GM04503 (cell line): ENCODE data around the gene MTERF4.

ENCODE experiments used
- DNase-seq: peaks from one replicate; pipeline ENCODE4 v3.0.0-alpha.2; 2012; ENCODE audit warnings: low read depth

MTERF4 gene

DNA sequence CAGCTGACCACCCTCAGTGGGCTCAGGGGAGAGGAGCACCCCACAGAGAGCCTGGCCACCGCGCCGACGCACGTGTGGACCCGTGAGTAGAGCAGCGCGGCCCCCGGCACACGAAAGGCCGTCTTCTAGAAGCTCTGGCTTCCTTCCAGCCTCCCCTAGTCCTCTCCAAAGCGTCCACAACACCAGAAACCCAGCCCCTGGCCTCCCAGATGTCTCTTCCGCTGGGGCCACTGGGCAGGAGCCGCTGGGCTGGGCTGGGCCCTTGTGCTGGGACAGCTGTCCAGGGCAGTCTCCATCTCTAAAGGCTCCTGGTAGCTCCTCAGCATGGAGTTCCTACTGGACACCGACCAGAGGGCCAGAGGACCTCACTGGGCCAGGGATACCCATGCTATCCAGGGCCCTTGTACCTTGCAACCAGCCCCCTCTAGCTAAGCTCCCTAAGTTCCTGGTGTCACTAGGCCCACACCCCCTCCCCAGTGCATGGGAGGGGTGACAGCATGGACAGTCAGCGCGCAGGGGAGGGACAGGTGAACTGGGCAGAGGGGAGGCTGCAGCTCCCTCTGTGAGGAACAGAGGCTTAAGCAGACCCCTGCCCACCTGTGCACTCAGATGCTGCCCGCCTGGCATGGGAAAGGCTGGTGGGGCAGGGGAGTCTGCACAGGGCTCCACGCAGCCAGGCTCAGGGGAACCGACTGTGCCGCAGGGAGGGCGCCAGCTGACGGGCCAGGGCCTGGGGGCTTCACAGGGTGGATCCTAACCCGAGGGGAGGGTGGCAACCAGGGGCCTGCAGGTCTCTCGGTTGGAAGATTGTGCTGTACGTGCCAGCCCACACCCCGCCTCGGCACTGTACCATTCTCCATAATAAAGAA lies 32.9 kb downstream of the MTERF4 start:
- no peak for DNase-seq

DNA sequence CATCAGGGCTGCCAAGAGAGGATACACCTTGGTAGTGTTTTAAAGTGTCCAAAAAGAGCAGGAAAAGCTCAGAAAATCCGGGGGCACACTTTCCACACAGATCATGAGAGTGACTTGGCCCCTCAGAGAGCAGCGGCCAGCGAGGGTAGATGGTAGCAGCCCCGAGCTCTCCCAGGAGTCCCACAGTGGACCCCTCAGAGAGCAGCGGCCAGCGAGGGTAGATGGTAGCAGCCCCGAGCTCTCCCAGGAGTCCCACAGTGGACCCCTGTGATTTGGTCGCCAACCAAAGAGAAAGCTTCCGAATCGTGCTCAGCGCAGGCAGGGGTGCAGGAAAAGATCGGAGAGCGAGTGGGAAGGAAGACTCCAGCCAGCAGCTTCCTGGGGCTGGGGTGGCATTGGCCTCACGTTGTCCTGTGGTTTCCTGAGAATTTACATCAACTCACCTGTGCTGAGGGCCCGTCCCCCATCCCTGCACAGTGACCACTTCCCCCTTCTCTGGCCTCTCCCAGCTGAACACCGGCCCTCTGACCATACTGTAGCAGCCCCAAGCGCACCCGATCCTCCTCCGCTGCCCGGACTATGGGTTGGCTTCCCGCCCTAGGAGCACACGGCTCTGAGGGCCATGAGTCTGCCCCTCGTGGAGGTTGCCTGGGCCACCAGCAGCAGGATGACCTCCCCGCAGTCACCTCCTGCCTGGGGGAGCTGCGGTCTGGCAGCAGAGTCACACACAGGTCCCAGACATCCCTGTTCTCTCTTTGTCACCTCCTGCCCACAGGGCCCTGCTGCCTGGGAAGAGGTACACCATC lies 33.7 kb downstream of the MTERF4 start:
- DNase-seq, result no peak

DNA sequence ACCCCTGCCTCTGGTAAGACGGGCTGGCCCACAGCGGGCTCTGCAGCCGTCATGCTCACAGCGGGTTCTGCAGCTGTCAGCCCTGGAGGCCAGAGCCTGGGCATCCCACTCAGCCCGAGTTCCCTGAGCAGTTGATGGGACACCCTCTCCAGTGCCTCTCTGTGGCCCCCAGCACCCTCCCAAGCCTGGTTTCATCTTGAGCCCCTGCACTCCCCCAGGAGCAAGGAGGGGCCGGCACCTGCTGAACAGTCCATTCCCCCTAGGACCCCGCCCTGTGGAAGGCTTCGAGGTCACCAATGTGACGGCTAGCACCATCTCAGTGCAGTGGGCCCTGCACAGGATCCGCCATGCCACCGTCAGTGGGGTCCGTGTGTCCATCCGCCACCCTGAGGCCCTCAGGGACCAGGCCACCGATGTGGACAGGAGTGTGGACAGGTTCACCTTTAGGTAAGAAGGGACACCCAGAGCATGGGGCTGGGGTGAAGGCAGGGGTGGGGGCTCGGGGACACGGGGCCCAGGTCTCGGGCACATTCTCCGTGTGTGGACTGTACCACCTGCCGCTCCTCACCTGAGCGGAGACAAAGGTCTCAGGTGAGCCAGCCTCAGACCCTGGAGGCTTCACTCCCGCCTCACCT lies 34.5 kb downstream of the MTERF4 start:
- no peak for DNase-seq

DNA sequence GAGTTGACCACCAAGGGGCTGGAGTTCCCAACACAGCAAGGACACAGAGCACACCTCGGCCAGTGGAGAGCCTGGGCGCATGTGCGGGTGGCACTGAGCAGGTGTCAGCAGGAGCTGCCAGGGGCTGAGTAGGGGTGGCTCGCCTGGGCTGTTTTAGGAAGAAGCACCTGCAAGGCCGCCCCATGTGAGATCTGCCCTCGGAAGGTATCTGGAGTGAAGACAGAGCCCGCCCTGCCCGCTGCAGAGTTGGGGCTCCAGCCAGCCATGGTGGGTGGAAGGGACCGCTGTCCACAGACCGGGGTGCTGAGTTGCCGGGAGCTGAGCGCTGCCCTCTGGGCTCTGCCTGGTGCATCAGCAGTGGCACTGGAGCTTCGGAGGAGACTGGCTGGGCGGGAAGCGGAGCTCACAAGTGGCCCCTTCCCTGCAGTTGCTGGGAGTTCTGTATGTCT lies 35.2 kb downstream of the MTERF4 start:
- no peak for DNase-seq

DNA sequence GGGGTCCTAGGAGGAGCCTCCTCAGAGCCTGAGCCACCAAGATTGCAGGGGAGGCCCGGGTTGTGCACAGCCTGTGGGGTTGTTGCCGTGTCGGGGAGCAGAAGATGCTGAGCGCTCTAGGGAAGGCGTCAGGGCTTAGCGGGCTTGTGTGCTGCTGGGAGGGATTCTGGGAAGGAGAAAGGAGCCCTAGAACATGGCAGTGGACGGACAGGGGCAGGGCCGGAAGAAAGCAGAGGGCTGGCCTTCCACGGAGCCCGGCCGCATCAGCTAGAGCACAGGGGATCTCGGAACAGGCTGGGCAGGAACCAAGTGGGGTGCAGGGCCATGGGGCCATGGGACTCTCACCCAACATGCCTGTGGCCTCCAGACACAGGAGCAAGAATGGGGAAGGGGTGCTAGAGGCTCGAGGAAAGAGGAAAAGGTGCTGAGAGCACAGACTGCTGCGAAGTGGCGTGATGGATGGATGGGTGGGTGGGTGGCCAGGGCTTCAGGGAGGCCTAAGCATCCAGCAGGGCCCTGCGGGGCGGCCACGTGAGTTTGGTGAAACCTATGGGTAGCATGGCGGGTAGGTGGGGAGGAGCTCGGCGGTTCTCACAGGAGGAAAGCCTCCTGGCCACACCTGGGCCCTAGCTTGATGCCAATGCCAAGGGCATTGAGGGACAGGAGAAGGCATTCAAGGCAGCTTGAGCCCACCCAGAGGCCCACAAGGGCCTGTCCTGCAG lies 35.8 kb downstream of the MTERF4 start:
- DNase-seq, result no peak

DNA sequence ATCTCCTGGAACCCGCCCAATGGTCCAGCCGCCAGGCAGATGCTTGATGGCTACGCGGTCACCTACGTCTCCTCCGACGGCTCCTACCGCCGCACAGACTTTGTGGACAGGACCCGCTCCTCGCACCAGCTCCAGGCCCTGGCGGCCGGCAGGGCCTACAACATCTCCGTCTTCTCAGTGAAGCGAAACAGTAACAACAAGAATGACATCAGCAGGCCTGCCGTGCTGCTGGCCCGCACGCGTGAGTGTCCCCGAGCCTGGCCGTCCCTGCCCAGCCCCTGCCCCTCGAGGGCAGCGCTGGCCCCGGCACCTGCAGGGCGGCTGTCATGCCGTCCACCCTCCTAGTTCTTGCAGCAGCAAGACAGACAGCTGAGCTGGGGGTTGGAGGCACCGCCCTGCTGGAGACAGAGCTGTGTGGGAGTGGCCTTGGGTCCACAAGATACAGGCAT lies 36.7 kb downstream of the MTERF4 start:
- no peak for DNase-seq

DNA sequence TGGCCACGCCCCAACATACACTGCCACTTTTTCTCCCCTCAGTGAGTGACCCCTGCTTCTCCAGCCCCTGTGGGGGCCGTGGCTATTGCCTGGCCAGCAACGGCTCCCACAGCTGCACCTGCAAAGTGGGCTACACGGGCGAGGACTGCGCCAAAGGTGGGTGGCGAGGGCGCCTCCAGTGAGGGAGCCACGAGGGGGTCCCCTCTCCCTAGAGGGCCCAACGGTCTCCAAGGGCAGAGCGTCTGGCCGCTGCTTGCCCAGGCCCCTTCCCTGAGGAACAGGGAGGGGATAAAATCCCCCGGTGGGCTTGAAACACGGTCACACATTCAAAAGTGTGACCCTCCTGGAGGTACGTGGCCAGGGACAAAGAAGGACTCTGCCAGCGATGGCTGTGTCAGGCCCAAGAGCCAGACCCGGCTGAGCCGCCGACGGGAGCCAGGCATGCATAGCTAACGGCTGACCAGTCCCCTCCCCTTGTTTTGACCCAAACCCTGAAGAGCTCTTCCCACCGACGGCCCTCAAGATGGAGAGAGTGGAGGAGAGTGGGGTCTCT lies 37.2 kb downstream of the MTERF4 start:
- no peak for DNase-seq

DNA sequence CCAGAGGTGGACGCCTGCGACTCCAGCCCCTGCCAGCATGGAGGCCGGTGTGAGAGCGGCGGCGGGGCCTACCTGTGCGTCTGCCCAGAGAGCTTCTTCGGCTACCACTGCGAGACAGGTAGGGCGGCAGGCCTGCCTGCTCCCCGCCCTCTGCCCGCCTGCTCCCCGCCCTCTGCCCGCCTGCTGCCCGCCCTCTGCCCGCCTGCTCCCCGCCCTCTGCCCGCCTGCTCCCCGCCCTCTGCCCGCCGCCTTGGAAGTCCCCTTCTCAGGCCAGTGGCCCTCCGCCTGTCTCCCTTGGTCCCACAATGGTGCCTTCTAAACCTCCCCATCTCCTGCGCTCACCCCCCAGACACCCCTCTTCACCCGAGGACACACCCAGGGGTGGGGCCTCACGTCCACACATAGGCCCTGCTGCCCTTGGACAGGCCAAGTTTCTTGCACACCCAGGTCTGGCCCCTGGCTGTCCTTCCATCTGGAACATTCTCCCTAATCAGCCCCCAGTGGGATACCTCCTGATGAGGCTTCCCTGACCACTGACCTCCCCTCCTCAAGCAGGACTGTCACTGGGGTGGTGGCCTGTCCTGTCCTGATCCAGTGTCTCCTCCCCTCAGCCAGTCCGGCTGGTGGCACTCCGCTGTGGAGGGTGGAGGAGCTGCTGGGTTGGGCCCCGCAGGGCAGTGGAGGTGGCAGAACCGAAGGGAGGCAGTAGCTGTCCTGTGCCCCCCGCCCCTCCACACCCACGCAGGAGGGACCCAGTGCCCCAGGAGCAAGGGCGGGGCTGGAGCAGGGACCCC lies 37.9 kb downstream of the MTERF4 start:
- no peak for DNase-seq

DNA sequence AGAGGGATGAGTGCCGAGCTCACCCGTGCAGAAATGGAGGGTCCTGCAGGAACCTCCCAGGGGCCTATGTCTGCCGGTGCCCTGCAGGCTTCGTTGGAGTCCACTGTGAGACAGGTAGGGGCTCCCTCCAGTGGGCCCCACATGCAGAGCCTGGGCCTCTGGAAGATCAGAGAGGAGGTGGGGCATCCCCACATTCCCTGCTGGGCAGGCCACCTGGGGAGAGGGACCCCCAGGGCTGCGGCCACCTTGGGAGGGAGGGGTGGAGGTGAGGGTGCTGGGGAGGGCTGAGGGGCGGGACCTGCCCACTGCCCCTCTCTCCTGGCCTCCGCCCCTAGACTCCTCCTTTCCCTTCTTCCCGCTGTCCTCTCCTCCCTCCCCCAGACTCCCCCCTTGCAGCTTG lies 38.5 kb downstream of the MTERF4 start:
- DNase-seq, result no peak

DNA sequence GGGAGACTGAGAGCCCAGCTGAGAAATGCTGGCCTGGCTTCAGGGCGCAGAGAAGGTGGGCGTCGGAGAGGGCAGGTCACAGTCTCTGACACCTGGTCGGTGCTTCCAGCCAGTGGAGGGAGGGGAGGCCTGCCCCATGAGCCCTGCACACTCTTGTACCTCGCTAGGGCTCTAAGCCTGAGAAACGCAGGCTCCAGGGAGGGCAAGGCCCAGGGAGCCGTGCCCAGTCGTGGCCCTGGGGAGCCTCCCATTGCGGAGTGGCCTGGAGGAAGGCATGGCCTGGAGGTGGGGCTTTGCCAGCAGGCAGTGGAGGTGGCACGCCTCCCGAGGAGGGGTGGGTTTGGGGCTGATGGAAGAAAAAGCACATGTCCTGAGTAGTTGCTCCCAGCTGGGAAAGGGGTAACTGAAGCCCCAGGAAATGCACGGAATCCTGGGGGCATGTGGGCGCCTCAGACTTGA lies 39.0 kb downstream of the MTERF4 start:
- no peak for DNase-seq

DNA sequence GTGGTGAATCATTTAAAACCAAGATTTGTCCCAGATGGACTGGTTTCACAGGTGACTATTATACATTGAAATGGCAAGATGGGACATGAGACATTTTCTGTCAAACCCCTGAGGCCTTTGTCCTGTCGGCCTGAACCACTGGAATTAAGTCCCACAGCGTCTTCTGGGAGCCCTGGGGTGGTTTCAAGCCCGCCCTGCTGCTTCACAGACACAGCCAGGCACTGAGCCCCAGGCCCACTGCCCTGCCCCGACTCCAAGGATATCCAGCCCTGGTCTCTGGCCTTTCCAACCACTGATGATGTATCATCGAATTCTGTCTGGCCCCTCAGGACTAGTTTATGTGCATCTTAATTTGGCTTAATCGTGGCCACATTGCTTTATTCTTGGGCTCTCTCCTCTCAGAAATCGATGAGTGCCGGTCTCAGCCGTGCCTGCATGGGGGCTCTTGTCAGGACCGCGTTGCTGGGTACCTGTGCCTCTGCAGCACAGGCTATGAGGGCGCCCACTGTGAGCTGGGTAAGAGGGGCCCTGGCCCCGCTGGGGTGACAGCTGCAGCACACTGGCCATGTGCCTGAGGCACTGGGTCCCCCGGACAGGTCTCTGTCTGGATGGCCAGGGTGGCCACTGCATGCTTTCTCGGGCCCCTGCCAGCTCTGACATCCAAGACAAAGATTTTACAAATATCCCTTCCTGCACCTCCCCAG lies 39.5 kb downstream of the MTERF4 start:
- no peak for DNase-seq

DNA sequence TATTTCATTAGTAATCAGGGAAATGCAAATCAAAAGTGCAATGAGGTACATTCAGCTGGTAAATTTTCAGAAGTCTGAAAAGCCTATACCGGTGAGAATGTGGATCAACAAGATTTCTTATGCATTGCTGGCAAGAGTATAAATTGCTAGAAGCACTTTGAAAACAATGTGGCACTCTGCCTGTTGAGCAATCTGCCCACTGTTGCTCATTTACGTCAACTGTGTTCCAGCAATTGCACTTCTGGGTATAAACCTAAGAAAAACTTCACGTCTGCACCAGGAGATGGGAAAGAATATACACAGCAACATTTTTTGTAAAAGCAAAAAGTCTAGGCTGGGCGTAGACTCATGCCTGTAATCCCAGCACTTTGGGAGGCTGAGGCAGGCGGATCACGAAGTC lies 40.8 kb downstream of the MTERF4 start:
- no peak for DNase-seq

DNA sequence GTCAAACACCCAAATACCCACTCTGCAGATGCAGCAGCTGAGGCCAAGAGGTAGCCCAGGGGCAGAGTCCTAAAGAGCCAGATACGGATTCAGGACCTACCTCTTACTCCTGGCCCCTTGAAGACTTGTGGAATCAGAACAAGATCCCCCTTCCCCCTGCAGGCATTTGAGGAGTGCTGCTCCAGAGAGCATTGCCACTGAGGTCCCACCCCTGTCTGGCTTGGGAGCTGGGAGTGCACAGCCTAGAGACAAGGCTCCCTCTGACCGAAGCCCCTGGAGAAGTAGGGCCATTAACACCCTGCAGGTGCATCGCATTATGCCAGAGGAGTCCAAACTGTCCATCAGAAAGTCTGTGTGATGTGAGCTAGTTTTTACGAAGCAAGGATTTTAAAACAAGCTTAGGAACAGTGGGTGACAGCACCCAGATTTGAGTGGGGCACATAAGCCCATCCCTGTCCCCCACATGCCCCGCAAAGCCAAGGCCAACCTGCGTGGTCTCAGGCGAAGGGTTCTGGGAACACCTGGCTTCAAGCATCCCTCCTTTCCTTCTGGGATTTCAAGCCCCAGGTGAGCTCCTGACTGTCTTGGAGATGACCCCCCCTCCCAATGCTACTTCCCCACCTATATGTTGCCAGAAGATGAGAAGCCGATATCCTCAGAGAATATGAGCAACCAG lies 48.4 kb downstream of the MTERF4 start:
- no peak for DNase-seq

DNA sequence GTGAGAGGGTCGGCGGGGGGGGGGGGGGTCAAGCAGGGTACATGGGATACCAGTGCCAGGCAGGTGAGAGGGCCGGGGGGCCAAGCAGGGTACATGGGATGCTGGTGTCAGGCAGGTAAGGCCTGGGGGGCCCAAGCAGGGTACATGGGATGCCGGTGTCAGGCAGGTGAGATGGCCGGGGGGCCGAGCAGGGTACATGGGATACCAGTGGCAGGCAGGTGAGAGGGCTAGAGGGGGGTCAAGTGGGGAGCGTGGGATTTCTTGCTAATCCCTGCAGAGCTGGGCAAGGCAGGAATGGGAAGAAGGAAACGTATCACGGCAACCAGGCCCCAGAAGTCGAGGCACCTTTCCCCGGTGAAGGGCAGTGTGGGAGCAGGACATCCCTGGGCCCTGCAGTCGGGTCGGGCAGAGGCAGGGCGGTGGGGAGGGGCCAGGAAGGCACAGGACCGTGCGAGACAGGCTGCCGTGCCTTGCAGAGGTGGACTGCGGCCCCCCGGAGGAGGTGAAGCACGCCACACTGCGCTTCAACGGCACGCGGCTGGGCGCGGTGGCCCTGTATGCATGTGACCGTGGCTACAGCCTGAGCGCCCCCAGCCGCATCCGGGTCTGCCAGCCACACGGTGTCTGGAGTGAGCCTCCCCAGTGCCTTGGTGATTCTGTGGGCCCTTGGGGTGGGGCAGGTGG lies 49.3 kb downstream of the MTERF4 start:
- no peak for DNase-seq

DNA sequence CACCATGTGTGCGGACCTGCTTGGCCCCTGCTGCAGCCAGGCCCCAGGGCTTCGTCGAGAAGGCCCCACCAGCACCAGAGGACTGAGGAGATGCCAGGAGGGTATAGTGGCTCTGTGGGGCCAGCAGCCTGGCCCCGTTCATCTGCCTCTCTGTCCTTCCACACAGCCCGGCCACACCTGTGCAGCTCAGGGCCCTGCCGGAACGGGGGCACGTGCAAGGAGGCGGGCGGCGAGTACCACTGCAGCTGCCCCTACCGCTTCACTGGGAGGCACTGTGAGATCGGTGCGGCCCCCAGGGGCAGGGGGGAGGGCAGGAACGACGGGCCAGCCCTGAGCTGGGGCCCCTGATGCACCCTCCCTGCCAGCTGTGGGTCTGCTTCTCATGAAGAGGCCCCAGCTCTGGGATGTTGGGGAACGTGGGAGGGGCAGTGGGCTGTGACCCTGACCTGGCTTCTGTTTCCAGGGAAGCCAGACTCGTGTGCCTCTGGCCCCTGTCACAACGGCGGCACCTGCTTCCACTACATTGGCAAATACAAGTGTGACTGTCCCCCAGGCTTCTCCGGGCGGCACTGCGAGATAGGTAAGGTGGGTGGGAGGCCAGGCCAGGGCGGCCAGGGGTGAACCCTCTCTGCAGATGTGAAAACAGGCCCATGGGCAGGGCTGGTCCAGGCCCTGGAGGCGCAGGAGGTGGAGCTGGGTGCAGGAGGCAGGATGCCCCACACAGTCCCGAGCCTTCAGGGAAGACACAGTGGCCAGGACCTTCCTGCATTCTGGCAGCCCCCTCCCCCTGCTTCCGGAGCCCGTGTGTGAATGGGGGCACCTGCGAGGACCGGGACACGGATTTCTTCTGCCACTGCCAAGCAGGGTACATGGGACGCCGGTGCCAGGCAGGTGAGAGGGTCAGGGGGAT lies 50.3 kb downstream of the MTERF4 start:
- DNase-seq, result no peak

DNA sequence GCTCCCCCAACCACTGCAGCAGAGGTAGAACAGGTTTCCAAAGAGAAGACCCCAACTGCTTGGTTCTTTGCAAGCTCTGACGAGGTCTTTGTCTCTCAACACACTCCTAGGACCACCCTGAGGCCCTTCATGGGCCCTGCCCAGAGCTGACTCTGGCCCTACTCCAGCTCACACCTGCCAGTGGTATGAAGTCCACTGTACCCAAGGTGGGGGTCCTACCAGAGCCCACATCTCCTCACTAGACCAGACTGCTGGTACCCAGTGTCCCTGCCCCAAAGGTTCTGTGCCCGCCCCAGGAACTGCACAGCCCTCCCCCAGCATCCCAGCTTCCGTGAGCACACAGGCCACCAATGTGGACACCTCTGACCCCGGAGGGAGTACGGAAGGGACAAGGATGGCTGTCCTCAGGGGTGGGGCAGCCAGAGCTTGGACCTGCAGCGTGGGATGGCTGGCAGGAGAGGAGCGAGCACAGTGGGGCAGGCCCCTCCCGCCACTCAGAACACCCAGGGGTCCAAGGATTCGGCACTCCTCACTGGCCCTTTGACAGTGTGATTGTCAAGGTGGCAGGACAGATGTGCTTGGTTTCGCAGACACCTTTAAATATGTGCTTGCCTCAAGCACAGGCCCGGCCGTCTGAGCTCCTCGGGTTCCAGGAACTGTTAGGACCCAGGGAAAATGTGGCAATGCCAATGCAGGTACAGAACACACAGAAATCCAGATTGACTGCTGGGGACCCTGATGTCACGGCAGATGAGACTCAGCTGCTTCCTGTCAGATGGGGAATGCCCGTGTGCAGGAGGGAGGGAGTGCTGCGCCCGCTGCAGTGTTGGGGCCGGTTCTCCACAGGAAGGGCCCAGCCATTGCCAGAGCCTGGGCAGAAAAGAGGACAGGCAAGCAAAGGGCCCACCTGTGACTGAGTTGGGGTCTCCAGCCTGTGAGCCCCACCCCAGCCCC lies 51.2 kb downstream of the MTERF4 start:
- no peak for DNase-seq
